Left lung (tissue), 10 donors: Measurements from ENCODE around the gene HS6ST1. TPM values are rescaled to one million over a fixed set of nuclear protein-coding genes. Genes with fewer than 3 reads are reported as not detected.

Source experiments
- ATAC-seq: fragments of 200-7000 bp; cut with Tn5 transposase; one replicate; pipeline ENCODE4 v1.9.1; 2020; ENCODE audit warnings: moderate library complexity
- DNase-seq, 4 donors: peaks; one replicate each; pipeline ENCODE4 v3.0.0-alpha.2; 2013 to 2020
- H3K27ac ChIP-seq, 2 donors: fragments of 200-600 bp; sonication (generic) in 1 of 2; one replicate each; pipeline versions ENCODE4 v1.5.0 to v1.8.0; 2020 to 2021
- H3K27me3 ChIP-seq, 2 donors: fragments of 200-600 bp; sonication (generic) in 1 of 2; one replicate each; pipeline versions ENCODE4 v1.5.0 to v1.8.0; 2020 to 2021
- H3K36me3 ChIP-seq, 2 donors: fragments of 200-600 bp; sonication (generic) in 1 of 2; one replicate each; pipeline versions ENCODE4 v1.5.0 to v1.8.0; 2020 to 2021
- H3K4me1 ChIP-seq, 2 donors: fragments of 200-600 bp; one replicate each; pipeline ENCODE4 v1.8.0; 2021
- H3K4me3 ChIP-seq, 2 donors: fragments of 200-600 bp; sonication (generic) in 1 of 2; one replicate each; pipeline versions ENCODE4 v1.5.0 to v1.8.0; 2020 to 2021; ENCODE audit warnings: mild to moderate bottlenecking in 1 of 2
- H3K9me3 ChIP-seq, 2 donors: fragments of 200-600 bp; sonication (generic) in 1 of 2; one replicate each; pipeline versions ENCODE4 v1.5.0 to v1.8.0; 2020 to 2021
- intact Hi-C, 2 donors: fragments of 100-400 bp; cut with DNase I; formaldehyde crosslinking; loops; one replicate each; pipeline versions ENCODE4 v1.11.2 to v1.14.2; 2022
- polyA plus RNA-seq, 6 donors: library from polyadenylated mRNA; unstranded; fragments of 120-200 nt; gene quantifications; one replicate each; pipeline ENCODE4 v1.2.1, GENCODE V29; 2013; ENCODE audit not compliant: insufficient read length in 6 of 6
- total RNA-seq, 2 donors: library from RNA; stranded (reverse); fragmentation: NEBNext Ultra II Directional; extraction: Animal tissue kit (Norgen Biotek cat#: 25700); gene quantifications; one replicate each; pipeline ENCODE4 v1.2.1, GENCODE V29; 2021
- TF ChIP-seq, protein P1 (sequence below), 2 donors: fragments of 200-600 bp; sonication (generic) in 1 of 2; IDR thresholded peaks; one replicate each; pipeline versions ENCODE4 v1.5.0 to v1.8.0; 2021; ENCODE audit warnings: antibody characterized with exemption in 2 of 2
- donor health status: DM: no; HTN: yes; CAD: no.
- donor health status: DM: no; HTN: no; CAD: no.

Gene HS6ST1
- total and polyA plus RNA-seq, 8 donors: 29.3 to 46.4 (median 37.2) TPM

DNA sequence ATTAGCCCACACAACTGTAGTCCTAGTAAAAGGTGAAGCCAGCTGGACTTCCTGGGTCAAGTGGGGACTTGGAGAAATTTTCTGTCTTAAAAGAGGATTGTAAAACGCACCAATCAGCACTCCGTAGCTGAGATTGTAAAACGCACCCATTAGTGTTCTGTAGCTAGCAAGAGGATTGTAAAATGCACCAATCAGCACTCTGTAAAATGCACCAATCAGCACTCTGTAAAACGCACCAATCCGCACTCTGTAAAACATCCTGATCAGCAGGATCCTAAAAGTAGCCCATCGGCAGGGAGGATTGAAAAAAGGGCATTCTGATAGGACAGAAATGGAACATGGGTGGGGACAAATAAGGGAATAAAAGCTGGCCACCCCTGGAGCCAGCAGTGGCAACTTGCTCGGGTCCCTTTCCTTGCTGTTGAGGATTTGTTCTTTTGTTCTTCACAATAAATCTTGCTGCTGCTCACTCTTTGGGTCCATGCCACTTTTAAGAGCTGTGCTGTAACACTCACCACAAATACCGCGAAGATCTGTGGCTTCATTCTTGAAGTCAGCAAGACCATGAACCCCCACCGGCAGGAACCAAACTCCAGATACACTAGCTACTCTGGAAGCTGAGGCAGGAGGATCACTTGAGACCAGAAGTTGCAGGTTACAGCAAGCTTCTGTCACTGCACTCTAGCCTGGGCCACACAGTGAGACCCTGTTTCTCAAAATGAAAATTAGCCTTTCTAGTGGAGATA is 102.6 kb downstream of the HS6ST1 start:
- DNase-seq (no peak), ATAC-seq (no peak)
- no peaks in the 10 kb centered on the region for H3K27me3 ChIP-seq
- H3K9me3 ChIP-seq: no peaks in the 10 kb centered on the region
- no peak overlapping the region for H3K4me3 ChIP-seq
- no peak overlapping the region for H3K27ac ChIP-seq
- intact Hi-C loops: no loop called here
- H3K36me3 ChIP-seq: no peaks in the 10 kb centered on the region
- H3K4me1 ChIP-seq: peaks cover 0 to 5% of the 10 kb centered on the region in 2 donors
- TF ChIP-seq, protein P1, sequence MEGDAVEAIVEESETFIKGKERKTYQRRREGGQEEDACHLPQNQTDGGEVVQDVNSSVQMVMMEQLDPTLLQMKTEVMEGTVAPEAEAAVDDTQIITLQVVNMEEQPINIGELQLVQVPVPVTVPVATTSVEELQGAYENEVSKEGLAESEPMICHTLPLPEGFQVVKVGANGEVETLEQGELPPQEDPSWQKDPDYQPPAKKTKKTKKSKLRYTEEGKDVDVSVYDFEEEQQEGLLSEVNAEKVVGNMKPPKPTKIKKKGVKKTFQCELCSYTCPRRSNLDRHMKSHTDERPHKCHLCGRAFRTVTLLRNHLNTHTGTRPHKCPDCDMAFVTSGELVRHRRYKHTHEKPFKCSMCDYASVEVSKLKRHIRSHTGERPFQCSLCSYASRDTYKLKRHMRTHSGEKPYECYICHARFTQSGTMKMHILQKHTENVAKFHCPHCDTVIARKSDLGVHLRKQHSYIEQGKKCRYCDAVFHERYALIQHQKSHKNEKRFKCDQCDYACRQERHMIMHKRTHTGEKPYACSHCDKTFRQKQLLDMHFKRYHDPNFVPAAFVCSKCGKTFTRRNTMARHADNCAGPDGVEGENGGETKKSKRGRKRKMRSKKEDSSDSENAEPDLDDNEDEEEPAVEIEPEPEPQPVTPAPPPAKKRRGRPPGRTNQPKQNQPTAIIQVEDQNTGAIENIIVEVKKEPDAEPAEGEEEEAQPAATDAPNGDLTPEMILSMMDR (IDR thresholded peaks at IDR 0.05): no peak

Other genes with a start within 250 kb of the HS6ST1 start
- 10 to 100 TPM; 55.5 to 72.0 TPM for gene UGGT1, start 227.7 kb downstream of the HS6ST1 start, total RNA-seq
- gene UGGT1, start 227.7 kb downstream of the HS6ST1 start, polyA plus RNA-seq: 10 to 100 TPM; 33.1 to 39.2 (median 35.8) TPM